Measurements from ENCODE around the gene INTS1.

GRCh38 chr7:1537535-1538412 is 33.6 kb upstream of the INTS1 start:
- TF ChIP-seq POLR2A (IDR thresholded peaks at IDR 0.05; ENCODE audit: low read depth, low read length) (no peak), POLR2AphosphoS5 (IDR thresholded peaks at IDR 0.05; ENCODE audit: low read depth, low read length) (no peak)

Data from GM12892 (cell line).